Measurements from ENCODE around the gene LDLR. TPM values are rescaled to one million over a fixed set of nuclear protein-coding genes. Genes with fewer than 3 reads are reported as not detected.
A peak's percentile ranks its signal among the peaks of the same experiment; 100 is the strongest.
"Not testable (repeated sequence)": the region's sequence is repeated elsewhere in the genome, so short reads cannot be mapped to it uniquely, and the experiment has no call there.

The LDLR gene
- total and polyA plus RNA-seq, 2 donors (not counting 1 experiment from before 2014, with no cell fraction given), result 1.8 to 4.8 TPM

DNA sequence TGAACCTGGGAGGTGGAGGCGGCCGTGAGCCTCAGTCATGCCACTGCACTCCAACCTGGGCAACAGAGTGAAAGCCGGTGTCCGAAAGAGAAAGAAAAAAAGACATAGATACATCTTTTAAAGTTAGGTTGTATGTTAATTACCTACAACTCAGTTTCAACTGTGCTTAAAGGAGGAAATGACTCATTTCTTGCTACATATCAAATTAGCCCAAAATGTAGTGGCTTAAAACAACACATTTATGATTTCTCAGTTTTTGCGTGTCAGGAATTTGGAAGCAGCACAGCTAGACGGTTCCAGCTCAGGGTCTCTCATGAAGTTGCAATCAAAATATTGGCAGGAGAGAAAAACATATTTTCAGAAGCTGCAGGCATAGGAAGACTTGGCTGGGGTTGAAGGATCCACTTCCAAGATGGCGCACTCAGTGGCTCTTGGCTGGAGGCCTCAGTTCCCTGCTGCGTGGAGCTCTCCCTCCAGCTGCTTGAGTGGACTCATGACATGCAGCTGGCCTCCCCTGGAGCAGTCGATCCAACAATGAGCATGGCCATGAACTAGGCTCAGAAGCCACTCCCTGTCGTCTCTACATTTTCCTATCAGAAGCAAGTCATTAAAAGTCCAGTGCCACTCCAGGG is 7.1 kb downstream of the LDLR start:
- Histone ChIP-seq H3K36me3 (replicated peaks in 1 of 2; ENCODE audit: control extremely low read depth in 1 of 2, control insufficient read depth in 1 of 2, extremely low read depth in 1 of 2, insufficient read depth in 2 of 2, low read length in 1 of 2) (peaks cover 0 to 2% of the 10 kb centered on the region in 2 experiments), H3K4me3 (ENCODE audit: control extremely low read depth in 1 of 5, extremely low read depth in 1 of 5, insufficient read depth in 1 of 5, low read depth in 2 of 5, low read length in 4 of 5) (no peak overlapping the region), H3K27me3 (replicated peaks in 1 of 4; ENCODE audit: control extremely low read depth in 1 of 4, control insufficient read depth in 3 of 4, insufficient read depth in 4 of 4, low read length in 3 of 4) (peaks cover 0 to 44% (median 13%) of the 10 kb centered on the region in 4 experiments), H3K4me1 (ENCODE audit: control insufficient read depth in 2 of 2, insufficient read depth in 2 of 2, low read length in 2 of 2) (peaks cover 41 to 52% of the 10 kb centered on the region in 2 donors), H3K9me3 (ENCODE audit: control extremely low read depth in 1 of 3, control insufficient read depth in 2 of 3, insufficient read depth in 1 of 3, low read length in 2 of 3) (peaks cover 0 to 67% (median 25%) of the 10 kb centered on the region in 3 donors), H4K20me1 (ENCODE audit: control insufficient read depth, insufficient read depth, low read length, poor library complexity, severe bottlenecking) (no peaks in the 10 kb centered on the region), H3K79me2 (ENCODE audit: control insufficient read depth, insufficient read depth, low read length) (peaks cover 11% of the 10 kb centered on the region), H3K9ac (ENCODE audit: low read length) (no peak overlapping the region), H3K4me2 (replicated peaks; ENCODE audit: low read depth, low read length, poor library complexity, severe bottlenecking) (peak overlapping the region; percentile 54), H2AFZ (ENCODE audit: insufficient read depth, low read depth, low read length, poor library complexity, severe bottlenecking) (no peak overlapping the region), H3K27ac (ENCODE audit: low read length in 2 of 2) (no peak overlapping the region)
- peak; percentile 41 for DNase-seq
- WGBS (ENCODE audit: insufficient coverage), result 78% methylated on average over 7 of the region's 10 CpGs
- Mint-ChIP-seq H3K27ac (no peak overlapping the region), H3K9me3 (ENCODE audit: insufficient read depth) (peaks cover 2% of the 10 kb centered on the region), H3K27me3 (peaks cover 19% of the 10 kb centered on the region), H3K4me1 (peaks cover 30% of the 10 kb centered on the region), H3K4me3 (peak overlapping the region; percentile 12)
- peak; percentile 22 for ATAC-seq (ENCODE audit: low read depth)
- TF ChIP-seq, protein P1, sequence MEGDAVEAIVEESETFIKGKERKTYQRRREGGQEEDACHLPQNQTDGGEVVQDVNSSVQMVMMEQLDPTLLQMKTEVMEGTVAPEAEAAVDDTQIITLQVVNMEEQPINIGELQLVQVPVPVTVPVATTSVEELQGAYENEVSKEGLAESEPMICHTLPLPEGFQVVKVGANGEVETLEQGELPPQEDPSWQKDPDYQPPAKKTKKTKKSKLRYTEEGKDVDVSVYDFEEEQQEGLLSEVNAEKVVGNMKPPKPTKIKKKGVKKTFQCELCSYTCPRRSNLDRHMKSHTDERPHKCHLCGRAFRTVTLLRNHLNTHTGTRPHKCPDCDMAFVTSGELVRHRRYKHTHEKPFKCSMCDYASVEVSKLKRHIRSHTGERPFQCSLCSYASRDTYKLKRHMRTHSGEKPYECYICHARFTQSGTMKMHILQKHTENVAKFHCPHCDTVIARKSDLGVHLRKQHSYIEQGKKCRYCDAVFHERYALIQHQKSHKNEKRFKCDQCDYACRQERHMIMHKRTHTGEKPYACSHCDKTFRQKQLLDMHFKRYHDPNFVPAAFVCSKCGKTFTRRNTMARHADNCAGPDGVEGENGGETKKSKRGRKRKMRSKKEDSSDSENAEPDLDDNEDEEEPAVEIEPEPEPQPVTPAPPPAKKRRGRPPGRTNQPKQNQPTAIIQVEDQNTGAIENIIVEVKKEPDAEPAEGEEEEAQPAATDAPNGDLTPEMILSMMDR (IDR thresholded peaks at IDR 0.05), result no peak
- no peak for TF ChIP-seq EZH2 (IDR thresholded peaks at IDR 0.05; ENCODE audit: borderline replicate concordance, insufficient read depth, low read depth, low read length, poor library complexity, severe bottlenecking)
- POLR2A ChIA-PET, result no interaction called here
- intact Hi-C loops (cut with micrococcal nuclease), result loop anchor here (2.0 kb wide), 1 partner anchor 34 kb away; no protein-coding TSS in a partner anchor
- CTCF ChIA-PET, result interaction anchor here (1.1 to 2.2 kb wide), 4 partner anchors 30 to 61 kb away, joined by 3 to 7 read pairs (median 3); no protein-coding TSS in a partner anchor

DNA sequence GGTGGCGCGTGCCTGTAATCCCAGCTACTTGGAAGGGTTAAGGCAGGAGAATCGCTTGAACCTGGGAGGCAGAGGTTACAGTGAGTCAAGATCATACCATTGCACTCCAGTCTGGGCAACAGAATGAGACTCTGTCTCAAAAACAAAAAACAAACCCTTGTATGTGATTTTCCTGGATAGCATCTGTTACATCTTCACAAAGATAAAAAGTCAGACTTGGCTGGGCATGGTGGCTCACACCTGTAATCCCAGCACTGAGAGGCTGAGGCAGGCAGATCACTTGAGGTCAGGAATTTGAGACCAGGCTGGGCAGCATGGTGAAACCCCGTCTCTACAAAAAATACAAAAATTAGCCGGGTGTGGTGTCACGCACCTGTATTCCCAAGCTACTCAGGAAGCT is 8.1 kb downstream of the LDLR start:
- H2AFZ ChIP-seq (ENCODE audit: insufficient read depth, low read depth, low read length, poor library complexity, severe bottlenecking); H3K27ac Mint-ChIP-seq; H3K4me3 ChIP-seq (ENCODE audit: control extremely low read depth in 1 of 5, extremely low read depth in 1 of 5, insufficient read depth in 1 of 5, low read depth in 2 of 5, low read length in 4 of 5); H4K20me1 ChIP-seq (ENCODE audit: control insufficient read depth, insufficient read depth, low read length, poor library complexity, severe bottlenecking); ATAC-seq (ENCODE audit: low read depth); H3K4me2 ChIP-seq (replicated peaks; ENCODE audit: low read depth, low read length, poor library complexity, severe bottlenecking); CTCF ChIA-PET; POLR2A ChIA-PET; H3K36me3 ChIP-seq (replicated peaks in 1 of 2; ENCODE audit: control extremely low read depth in 1 of 2, control insufficient read depth in 1 of 2, extremely low read depth in 1 of 2, insufficient read depth in 2 of 2, low read length in 1 of 2); H3K4me3 Mint-ChIP-seq; H3K27ac ChIP-seq (ENCODE audit: low read length in 2 of 2); H3K9me3 Mint-ChIP-seq (ENCODE audit: insufficient read depth); H3K9ac ChIP-seq (ENCODE audit: low read length); DNase-seq: not testable (repeated sequence)
- intact Hi-C loops (cut with micrococcal nuclease), result loop anchor here (2.0 kb wide), 1 partner anchor 33 kb away; no protein-coding TSS in a partner anchor
- WGBS (ENCODE audit: insufficient coverage), result 95% methylated on average over 4 of the region's 6 CpGs
- Mint-ChIP-seq H3K4me1 (peaks cover 28% of the 10 kb centered on the region), H3K27me3 (peaks cover 19% of the 10 kb centered on the region)
- Histone ChIP-seq H3K9me3 (ENCODE audit: control extremely low read depth in 1 of 3, control insufficient read depth in 2 of 3, insufficient read depth in 1 of 3, low read length in 2 of 3) (peaks cover 0 to 59% (median 16%) of the 10 kb centered on the region in 3 donors), H3K4me1 (ENCODE audit: control insufficient read depth in 2 of 2, insufficient read depth in 2 of 2, low read length in 2 of 2) (peaks cover 34 to 42% of the 10 kb centered on the region in 2 donors), H3K27me3 (replicated peaks in 1 of 4; ENCODE audit: control extremely low read depth in 1 of 4, control insufficient read depth in 3 of 4, insufficient read depth in 4 of 4, low read length in 3 of 4) (peaks cover 0 to 36% (median 10%) of the 10 kb centered on the region in 4 experiments), H3K79me2 (ENCODE audit: control insufficient read depth, insufficient read depth, low read length) (peaks cover 11% of the 10 kb centered on the region)
